Endometrium (tissue), 2 donors: ENCODE data around the gene ENTREP3.
"Not testable (repeated sequence)": the region's sequence is repeated elsewhere in the genome, so short reads cannot be mapped to it uniquely, and the experiment has no call there.

ENCODE experiments used
- FAIRE-seq: peaks from 2 replicates; lab custom pipeline; 2012; peaks lifted over from hg19 to GRCh38; lab: Jason Lieb, UNC
- donor health status: control.
- donor health status: control.

The ENTREP3 gene

GRCh38 chr1:155223047-155223446 lies 32.2 kb downstream of the ENTREP3 start:
- FAIRE-seq = no peak

GRCh38 chr1:155220211-155220965 lies 34.9 kb downstream of the ENTREP3 start:
- not testable (repeated sequence) for FAIRE-seq

DNA sequence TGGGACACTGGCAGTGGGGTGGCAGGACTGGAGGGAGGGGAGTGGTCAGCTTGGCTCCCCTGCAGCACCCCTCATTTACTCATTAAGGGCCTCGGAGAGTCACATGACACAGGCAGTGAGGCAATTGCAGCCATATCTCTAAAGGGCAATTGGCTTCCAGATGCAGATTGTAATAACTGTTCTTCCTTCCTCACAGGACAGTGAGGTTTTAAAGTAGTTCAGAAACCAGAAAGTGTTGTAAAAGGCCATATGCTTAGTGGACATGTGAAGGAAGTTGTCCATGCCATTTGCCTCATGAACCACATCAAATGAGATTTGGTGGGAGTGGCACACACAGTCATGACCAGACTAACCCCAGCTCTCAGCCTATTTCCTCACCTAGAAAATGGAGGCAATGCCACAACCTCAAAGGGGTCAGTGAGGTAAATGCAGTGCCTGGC lies 35.7 kb downstream of the ENTREP3 start:
- FAIRE-seq = no peak

DNA sequence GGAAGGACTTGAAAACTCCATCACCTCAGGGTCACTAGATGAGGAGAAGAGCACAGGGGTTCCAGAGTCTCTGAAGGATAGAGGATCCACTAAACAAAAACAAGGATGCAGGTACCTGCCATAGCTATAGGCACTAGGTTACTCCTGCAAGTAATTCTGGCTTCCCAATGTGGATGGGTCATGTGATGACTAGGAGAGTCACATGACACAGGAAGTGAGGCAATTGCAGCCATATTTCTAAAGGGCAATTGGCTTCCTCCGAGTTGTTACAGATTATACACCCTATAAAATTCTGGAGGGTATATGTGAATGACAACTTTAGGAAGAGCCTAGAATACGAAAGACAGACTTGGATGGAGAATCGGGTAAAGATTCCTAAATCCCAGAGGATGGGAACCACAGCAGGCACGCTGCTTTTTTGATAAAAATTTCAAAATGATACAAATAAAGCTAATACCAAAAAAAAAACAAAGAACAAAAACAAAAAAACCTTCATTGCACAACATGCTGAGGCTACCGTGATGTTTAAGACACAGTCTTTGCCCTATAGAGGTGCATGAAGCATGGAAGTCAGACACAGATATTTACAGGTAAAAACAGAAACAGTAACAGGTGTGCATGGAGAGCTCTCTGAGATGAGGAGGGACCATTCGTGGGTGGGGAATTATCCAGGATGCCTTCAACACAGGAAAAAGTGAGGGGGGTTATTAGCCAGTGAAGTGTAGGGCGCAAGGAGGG lies 36.3 kb downstream of the ENTREP3 start:
- no peak for FAIRE-seq

DNA sequence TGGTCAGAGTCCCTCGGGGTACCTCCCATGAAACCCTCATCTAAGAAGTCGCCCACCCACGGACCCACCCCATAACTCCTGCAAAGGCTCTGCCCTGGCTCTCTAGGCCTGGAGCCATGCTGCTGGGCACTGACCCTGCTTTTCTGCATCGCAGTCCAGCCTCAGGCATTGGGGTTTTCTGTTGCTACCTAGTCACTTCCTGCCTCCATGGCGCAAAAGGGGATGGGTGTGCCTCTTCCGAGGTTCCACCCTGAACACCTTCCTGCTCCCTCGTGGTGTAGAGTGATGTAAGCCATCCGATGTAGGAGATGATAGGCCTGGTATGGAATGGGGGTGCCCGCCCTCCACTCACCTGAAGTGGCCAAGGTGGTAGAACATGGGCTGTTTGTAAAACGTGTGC lies 40.6 kb downstream of the ENTREP3 start:
- not testable (repeated sequence) for FAIRE-seq

DNA sequence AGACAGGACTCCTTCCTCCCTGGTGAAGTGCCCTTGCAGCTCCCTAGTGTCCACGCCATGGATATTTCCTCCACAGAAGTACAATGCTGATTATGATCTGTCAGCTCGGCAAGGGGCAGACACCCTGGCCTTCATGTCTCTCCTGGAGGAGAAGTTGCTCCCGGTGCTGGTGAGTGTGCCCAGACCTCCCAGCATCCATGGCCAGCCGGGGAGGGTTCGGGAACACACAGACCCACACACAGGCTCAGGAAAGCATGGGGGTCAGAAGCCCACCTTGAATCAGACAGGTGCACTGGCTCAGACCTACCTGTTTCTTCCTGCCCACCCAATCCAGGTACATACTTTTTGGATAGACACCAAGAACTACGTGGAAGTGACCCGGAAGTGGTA lies 43.2 kb downstream of the ENTREP3 start:
- FAIRE-seq = not testable (repeated sequence)

DNA sequence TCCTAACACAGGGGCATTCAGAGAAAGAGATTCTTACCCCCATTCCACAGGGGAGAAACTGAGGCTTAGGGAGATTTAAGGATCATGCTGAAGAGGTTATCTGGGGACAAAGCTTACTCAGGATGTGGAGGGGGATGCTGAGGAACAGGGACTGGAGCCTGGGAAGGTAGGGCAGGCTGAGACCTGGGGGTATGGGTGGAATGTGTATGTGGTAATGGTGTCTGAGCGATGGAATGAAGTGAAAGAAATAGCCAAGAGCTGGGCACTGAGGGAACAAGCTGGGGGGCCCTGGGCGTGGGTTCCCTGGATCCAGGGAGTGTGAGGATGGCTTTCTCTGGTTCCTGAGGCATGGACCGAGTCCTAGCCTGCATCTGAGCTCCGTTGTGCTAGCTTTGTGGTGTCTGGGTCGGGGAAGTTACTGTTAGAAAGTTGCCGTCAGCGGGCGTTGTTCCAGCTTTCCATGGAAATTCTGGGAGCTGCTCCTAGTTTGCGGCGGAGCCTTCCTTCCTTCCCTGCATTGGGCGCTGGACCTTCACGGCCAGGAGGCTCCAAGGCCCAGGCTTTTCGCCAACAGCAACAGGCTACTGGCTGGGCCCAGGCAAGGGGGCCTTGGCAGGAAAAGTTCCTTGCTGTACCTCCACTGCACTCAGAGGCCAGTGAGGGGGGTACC lies 43.8 kb downstream of the ENTREP3 start:
- FAIRE-seq = not testable (repeated sequence)

DNA sequence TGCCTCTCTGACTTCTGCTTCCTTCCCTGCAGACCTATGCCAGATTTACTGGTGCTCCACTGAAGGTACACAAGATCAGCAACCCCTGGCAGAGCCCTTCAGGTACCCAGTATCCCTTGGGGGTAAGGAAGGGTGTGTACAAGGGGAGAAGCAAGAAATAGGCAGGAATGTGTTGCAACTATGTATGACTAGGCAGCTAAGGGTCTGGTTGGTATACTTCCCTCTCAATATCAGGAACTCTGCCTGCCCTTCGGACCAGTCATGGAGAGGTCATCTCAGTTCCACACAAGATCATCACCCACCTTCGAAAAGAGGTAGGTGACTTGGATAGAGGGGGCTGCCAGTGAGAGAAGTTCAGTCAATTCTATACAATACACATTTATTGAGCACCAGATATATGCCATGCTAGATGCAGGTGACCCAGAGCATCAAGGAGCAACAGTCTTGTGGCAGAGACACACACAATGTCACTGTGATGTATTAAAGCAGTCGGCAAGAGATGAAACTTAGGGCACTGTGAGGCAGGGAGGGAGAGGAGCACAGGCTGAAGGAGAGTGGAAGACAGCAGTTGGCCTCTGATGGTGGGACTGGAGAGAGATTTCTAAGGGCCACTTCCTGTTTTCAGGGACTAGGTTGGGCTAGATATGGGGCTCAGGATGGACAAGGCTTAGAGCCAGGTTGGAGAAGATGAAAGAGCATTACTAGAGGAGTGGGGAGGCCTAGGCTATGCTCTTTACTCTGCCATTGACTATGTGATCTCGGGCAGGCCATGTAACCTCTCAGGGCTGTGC lies 44.8 kb downstream of the ENTREP3 start:
- no peak for FAIRE-seq

GRCh38 chr1:155209312-155209721 lies 46.0 kb downstream of the ENTREP3 start:
- FAIRE-seq = no peak

- FAIRE-seq = no peak
These were observed 46.6 kb downstream of the ENTREP3 start, which contains the start of gene MTX1 for GRCh38 chr1:155208541-155209311. MTX1 (plus strand) TSS chr1:155208695; CDS start chr1:155208805, 110 bp downstream.

DNA sequence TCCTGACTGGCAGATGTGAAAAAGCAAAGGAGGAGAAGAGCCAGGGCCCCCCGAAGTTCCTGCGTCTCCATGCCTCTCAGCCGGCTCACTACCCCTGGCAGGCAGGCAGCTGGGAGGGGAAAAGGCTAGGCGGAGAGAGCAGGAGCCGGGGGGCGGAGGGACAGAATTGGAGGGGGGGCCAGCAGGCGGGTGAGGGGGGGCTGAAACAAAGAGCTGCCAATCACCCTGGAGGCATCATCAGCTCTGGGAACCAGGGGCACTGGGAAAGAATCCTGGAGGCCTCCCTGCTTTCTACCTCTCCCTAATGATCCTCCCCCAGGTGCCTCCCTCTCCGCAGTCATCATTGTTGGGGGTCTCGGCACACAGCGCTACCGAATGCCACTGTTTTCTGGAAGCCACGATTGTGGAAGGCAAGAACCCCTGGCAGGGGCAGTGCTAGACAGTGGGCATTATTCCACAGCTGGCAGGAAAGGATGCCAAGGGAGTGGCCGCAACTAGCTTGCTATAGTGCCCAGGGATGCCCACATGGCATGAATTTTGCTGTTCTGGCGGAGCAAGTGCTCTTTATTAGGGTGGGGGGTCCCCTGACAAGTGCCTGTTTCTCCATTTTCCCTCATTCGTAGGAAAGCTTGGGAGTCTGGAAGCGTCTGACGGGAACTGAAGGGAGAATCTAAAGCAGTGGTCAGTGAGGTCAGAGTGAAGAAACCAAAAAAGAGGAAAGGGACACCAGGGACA lies 47.3 kb downstream of the ENTREP3 start, which contains the start of gene THBS3:
THBS3 (minus strand) TSS at position 92 of the 735 bp plus-strand sequence; CDS start at position 71, 21 bp downstream.
- FAIRE-seq = no peak

DNA sequence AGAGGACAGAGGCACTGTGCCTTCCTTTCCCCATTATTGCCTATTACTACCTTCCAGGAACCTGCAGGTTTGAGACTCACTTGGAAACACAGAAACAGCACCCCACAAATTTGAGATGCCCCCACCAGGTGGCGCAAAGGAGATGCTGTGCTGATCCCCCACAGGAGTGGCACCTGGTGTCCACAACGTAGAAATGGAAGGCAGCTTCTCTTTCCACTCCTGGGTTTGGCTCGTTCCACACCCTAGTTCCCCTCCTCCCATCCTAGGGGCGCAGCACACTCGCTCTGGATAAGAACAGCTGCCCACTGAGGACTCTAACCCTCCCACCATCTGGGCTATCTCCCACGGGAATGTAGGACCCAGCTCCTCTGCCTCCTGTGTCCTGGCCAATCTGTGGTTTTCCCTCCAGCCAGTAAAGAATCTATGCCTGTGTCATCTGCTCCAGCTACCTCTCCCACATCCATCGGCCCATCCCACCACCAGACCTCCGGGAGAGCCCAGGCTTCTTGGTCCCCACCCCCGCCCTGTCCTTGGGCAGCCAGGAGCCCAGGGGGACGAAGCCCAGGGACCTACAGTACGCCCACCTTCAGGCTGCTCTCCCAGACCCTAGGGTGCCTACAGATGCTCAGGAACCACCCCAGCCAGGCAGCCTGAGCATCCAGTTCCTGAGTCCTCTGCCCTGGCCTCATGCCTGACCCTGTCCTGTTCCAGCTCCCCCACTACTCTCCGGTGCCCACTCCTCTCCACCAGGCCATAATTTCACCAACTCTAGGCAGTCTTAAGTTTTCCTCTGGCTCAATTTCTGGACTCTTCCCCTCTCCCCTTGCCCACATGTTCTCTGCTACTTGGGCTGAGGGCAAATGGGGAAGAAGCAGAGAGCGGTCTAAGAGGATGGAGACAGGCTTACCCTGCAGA lies 48.1 kb downstream of the ENTREP3 start:
- no peak for FAIRE-seq

DNA sequence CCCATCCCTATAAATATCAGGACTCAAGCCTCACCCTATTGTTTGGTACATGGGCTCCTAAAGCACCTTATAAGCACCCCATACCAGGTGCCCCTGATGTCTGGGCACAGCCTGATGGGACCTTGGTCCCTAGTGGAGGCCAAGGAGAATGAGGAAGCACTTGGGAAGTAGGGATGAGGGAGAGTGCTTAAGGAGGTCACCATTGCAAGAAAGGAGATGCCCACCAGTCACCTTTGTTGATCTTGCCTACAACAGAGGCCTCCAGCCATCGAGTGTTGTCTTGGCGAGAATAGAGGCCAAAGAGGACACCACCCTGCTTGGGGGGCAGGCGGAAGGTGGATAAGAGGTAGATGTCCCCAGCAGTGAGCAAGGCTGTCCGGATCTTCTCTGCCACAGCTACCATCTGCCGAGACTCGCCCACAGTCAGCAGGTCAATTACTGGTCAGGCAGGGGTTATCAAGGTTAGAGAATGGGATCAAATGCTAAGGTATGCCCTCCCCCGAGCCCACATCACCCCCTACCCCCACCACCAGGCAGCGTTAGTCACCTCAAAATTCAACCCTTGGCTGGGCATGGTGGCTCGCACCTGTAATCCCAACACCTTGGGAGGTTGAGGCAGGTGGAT lies 49.2 kb downstream of the ENTREP3 start:
- FAIRE-seq = no peak

DNA sequence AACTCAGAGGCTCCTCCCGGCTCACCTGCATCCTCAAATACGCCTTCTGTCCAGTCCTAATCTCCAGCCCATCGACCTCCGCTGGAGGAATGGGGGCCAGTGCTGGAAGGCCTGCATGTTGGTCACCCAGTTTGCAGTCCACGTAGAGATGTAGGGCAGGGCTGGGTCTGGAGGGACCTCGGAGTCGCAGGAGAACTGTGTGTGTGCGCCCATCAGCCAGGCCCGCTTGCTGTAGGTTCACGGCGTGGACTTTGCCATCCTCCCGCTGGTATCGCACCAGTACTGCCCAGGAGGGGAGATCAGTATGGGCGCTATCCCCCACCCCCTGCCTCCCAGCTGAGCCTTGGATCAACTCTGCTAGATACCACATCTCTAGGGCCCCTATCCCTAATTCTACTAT lies 50.2 kb downstream of the ENTREP3 start:
- FAIRE-seq = no peak

GRCh38 chr1:155202731-155203515 lies 52.4 kb downstream of the ENTREP3 start:
- FAIRE-seq = no peak

GRCh38 chr1:155202198-155202597 lies 53.1 kb downstream of the ENTREP3 start:
- no peak for FAIRE-seq

- FAIRE-seq = no peak
These were observed 54.4 kb downstream of the ENTREP3 start for GRCh38 chr1:155200920-155201319.

- FAIRE-seq = no peak
These were observed 55.5 kb downstream of the ENTREP3 start for GRCh38 chr1:155199792-155200191.
